GM23338 (cell line): ENCODE data around the gene BCAR3. TPM values are rescaled to one million over a fixed set of nuclear protein-coding genes. Genes with fewer than 3 reads are reported as not detected.
A peak's percentile ranks its signal among the peaks of the same experiment; 100 is the strongest.

ENCODE experiments used
- ATAC-seq: fragments of 200-7000 bp; cut with Tn5 transposase; 3 replicates; pipeline ENCODE4 v1.9.1; 2020
- DNase-seq: peaks from one replicate; pipeline ENCODE4 v3.0.0-alpha.2; 2015; ENCODE audit warnings: low spot score
- H2AFZ ChIP-seq: fragments of 200-600 bp; sonication (generic); 2 replicates; pipeline ENCODE4 v1.8.0; 2016; ENCODE audit warnings: antibody characterized with exemption, mild to moderate bottlenecking, moderate library complexity
- H3F3A ChIP-seq: fragments of 200-600 bp; sonication (generic); replicated peaks from 2 replicates; pipeline ENCODE4 v1.8.0; 2017; ENCODE audit warnings: antibody characterized with exemption, mixed run types, low read depth
- H3K27ac ChIP-seq: fragments of 200-600 bp; sonication (generic); 2 replicates; pipeline ENCODE4 v1.6.1; 2016; ENCODE audit warnings: low read depth
- H3K27me3 ChIP-seq: fragments of 200-600 bp; sonication (generic); 2 replicates; pipeline ENCODE4 v1.8.0; 2016; ENCODE audit warnings: mild to moderate bottlenecking, mixed run types, moderate library complexity; ENCODE audit not compliant: insufficient read depth
- H3K36me3 ChIP-seq: fragments of 200-600 bp; sonication (generic); 2 replicates; pipeline ENCODE4 v1.8.0; 2016; ENCODE audit warnings: mild to moderate bottlenecking; ENCODE audit not compliant: insufficient read depth
- H3K4me1 ChIP-seq: fragments of 200-600 bp; sonication (generic); 2 replicates; pipeline ENCODE4 v1.8.0; 2016; ENCODE audit warnings: mild to moderate bottlenecking, moderate library complexity; ENCODE audit not compliant: insufficient read depth
- H3K4me2 ChIP-seq: fragments of 200-600 bp; sonication (generic); 2 replicates; pipeline ENCODE4 v1.7.1; 2017; ENCODE audit warnings: mixed run types
- H3K4me3 ChIP-seq: fragments of 200-600 bp; sonication (generic); 2 replicates; pipeline ENCODE4 v1.6.1; 2016; ENCODE audit warnings: mixed run types
- H3K79me2 ChIP-seq: fragments of 200-600 bp; sonication (generic); replicated peaks from 2 replicates; pipeline ENCODE4 v1.8.0; 2017; ENCODE audit warnings: mild to moderate bottlenecking; ENCODE audit not compliant: insufficient read depth
- H3K9me2 ChIP-seq: fragments of 200-600 bp; sonication (generic); 2 replicates; pipeline ENCODE4 v1.8.0; 2017; ENCODE audit not compliant: insufficient read depth
- H4K20me1 ChIP-seq: fragments of 200-600 bp; sonication (generic); replicated peaks from 2 replicates; pipeline ENCODE4 v1.8.0; 2017; ENCODE audit warnings: mild to moderate bottlenecking; ENCODE audit not compliant: insufficient read depth
- H3K27ac Mint-ChIP-seq: 2 replicates; pipeline ENCODE4 v1.8.0; 2020; ENCODE audit warnings: inconsistent platforms, mild to moderate bottlenecking, moderate library complexity, mixed read lengths
- H3K27me3 Mint-ChIP-seq: 3 replicates; pipeline ENCODE4 v1.8.0; 2022; ENCODE audit warnings: low read depth, mild to moderate bottlenecking, moderate library complexity, mixed read lengths, inconsistent platforms; ENCODE audit not compliant: insufficient read depth, poor library complexity
- H3K36me3 Mint-ChIP-seq: 3 replicates; pipeline ENCODE4 v1.8.0; 2021; ENCODE audit warnings: low read depth, mild to moderate bottlenecking, inconsistent platforms, moderate library complexity, mixed read lengths
- H3K4me1 Mint-ChIP-seq: 3 replicates; pipeline ENCODE4 v1.8.0; 2020; ENCODE audit warnings: mild to moderate bottlenecking, inconsistent platforms, mixed read lengths
- H3K4me3 Mint-ChIP-seq: 3 replicates; pipeline ENCODE4 v1.8.0; 2021; ENCODE audit warnings: moderate library complexity, mild to moderate bottlenecking, inconsistent platforms, mixed read lengths
- H3K9me3 Mint-ChIP-seq: 3 replicates; pipeline ENCODE4 v1.8.0; 2020; ENCODE audit warnings: moderate library complexity, mild to moderate bottlenecking, inconsistent platforms, mixed read lengths
- EZH2 ChIP-seq: fragments of 200-600 bp; sonication (generic); IDR thresholded peaks from one replicate; pipeline ENCODE4 v1.8.0; 2017; ENCODE audit warnings: antibody characterized with exemption, mild to moderate bottlenecking, low read depth; ENCODE audit not compliant: unreplicated experiment
- EZH2phosphoT487 ChIP-seq: fragments of 200-600 bp; sonication (generic); IDR thresholded peaks from one replicate; pipeline ENCODE4 v1.8.1; 2018; ENCODE audit warnings: antibody characterized with exemption; ENCODE audit not compliant: unreplicated experiment
- POLR2AphosphoS5 ChIP-seq: IDR thresholded peaks from 2 replicates; pipeline ENCODE4 v1.6.1; 2016; ENCODE audit warnings: antibody characterized with exemption, low read depth
- STAT1 ChIP-seq: IDR thresholded peaks from one replicate; pipeline ENCODE4 v1.6.1; 2016; ENCODE audit warnings: antibody characterized with exemption; ENCODE audit not compliant: unreplicated experiment
- polyA plus RNA-seq: library from polyadenylated mRNA; unstranded; fragments of >200 nt; fragmentation: Nextera tagmentation; extraction: Ambion mirVana; gene quantifications from 2 replicates; pipeline ENCODE4 v1.2.1, GENCODE V29; 2016
- total RNA-seq: library from RNA; depleted of rRNA; stranded (reverse); fragments of >200 nt; shearing (Covaris generic); gene quantifications from 2 replicates; pipeline ENCODE4 v1.2.3, GENCODE V29; 2014
- TF ChIP-seq, protein P1 (sequence below): IDR thresholded peaks from one replicate; pipeline ENCODE4 v1.6.1; 2018; ENCODE audit warnings: antibody characterized with exemption; ENCODE audit not compliant: unreplicated experiment
- TF ChIP-seq, protein P2 (sequence below), 2 experiments: fragments of 200-600 bp in 1 of 2; sonication (generic) in 1 of 2; conservative IDR thresholded peaks; 2 replicates each; pipeline versions ENCODE4 v1.5.1 to v1.6.1; 2016 to 2017; ENCODE audit warnings: antibody characterized with exemption in 2 of 2, low read depth in 2 of 2, mild to moderate bottlenecking in 2 of 2, moderate library complexity in 1 of 2
- TF ChIP-seq, protein P3 (sequence below): fragments of 250-450 bp; sonication (Bioruptor Pico); IDR thresholded peaks from 2 replicates; pipeline ENCODE4 v1.5.0; 2020; ENCODE audit warnings: mild to moderate bottlenecking, moderate library complexity

Gene BCAR3
- total and polyA plus RNA-seq, 2 experiments from 2014 or later: 5.5 to 9.7 TPM

DNA sequence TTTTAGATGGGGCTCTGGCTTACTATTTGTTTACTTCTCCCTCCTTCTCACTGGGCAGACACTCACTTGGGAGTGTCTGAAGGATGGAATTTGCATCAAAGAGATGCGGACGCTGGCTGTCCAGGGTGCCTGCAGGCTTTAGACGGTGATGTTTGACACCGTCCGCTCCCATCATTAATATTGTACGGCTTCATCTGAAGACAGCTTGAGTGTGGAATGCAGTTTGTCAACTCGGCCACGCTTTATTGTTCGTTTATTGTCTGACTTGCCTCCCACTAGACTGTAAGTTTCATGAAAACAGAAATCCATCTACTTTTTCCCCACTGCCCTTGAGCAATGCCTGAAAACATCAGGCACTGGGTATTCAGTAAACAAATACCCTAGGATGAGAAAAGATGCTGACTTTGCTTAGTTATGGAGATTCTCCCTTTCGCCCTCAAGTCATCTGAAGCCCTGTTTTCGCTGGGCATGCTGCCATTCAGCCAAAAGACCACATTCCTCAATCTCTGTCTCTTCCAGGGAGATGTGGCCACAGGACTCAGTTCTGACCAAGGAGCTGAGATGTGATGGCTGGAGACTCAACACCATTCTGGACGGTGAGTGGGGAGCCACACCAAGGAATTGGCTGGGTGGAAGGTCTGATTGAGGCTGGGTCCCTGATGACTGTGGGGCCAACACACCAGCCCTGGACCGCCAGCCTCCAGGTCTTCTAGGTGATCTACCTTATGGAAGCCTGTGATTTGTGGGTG, 87.6 kb downstream of the BCAR3 start:
- H3K4me3 Mint-ChIP-seq: no peak overlapping the region
- no peaks in the 10 kb centered on the region for H3K9me3 Mint-ChIP-seq
- peak; percentile 34 for ATAC-seq
- H3K36me3 ChIP-seq: no peaks in the 10 kb centered on the region
- DNase-seq: no peak
- no peak overlapping the region for H2AFZ ChIP-seq
- no peak overlapping the region for H3K4me3 ChIP-seq
- peaks cover 2% of the 10 kb centered on the region for H3K27me3 Mint-ChIP-seq
- 0 out of 2 replicates have a peak, but pooled peaks cover 4% of the 10 kb centered on the region for H3K79me2 ChIP-seq
- H3K9me2 ChIP-seq: no peaks in the 10 kb centered on the region
- H4K20me1 ChIP-seq: no peaks in the 10 kb centered on the region
- TF ChIP-seq, protein P1, sequence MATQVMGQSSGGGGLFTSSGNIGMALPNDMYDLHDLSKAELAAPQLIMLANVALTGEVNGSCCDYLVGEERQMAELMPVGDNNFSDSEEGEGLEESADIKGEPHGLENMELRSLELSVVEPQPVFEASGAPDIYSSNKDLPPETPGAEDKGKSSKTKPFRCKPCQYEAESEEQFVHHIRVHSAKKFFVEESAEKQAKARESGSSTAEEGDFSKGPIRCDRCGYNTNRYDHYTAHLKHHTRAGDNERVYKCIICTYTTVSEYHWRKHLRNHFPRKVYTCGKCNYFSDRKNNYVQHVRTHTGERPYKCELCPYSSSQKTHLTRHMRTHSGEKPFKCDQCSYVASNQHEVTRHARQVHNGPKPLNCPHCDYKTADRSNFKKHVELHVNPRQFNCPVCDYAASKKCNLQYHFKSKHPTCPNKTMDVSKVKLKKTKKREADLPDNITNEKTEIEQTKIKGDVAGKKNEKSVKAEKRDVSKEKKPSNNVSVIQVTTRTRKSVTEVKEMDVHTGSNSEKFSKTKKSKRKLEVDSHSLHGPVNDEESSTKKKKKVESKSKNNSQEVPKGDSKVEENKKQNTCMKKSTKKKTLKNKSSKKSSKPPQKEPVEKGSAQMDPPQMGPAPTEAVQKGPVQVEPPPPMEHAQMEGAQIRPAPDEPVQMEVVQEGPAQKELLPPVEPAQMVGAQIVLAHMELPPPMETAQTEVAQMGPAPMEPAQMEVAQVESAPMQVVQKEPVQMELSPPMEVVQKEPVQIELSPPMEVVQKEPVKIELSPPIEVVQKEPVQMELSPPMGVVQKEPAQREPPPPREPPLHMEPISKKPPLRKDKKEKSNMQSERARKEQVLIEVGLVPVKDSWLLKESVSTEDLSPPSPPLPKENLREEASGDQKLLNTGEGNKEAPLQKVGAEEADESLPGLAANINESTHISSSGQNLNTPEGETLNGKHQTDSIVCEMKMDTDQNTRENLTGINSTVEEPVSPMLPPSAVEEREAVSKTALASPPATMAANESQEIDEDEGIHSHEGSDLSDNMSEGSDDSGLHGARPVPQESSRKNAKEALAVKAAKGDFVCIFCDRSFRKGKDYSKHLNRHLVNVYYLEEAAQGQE: no peak
- TF ChIP-seq, protein P2, sequence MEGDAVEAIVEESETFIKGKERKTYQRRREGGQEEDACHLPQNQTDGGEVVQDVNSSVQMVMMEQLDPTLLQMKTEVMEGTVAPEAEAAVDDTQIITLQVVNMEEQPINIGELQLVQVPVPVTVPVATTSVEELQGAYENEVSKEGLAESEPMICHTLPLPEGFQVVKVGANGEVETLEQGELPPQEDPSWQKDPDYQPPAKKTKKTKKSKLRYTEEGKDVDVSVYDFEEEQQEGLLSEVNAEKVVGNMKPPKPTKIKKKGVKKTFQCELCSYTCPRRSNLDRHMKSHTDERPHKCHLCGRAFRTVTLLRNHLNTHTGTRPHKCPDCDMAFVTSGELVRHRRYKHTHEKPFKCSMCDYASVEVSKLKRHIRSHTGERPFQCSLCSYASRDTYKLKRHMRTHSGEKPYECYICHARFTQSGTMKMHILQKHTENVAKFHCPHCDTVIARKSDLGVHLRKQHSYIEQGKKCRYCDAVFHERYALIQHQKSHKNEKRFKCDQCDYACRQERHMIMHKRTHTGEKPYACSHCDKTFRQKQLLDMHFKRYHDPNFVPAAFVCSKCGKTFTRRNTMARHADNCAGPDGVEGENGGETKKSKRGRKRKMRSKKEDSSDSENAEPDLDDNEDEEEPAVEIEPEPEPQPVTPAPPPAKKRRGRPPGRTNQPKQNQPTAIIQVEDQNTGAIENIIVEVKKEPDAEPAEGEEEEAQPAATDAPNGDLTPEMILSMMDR (conservative IDR thresholded peaks at IDR 0.05; ENCODE audit: low read depth in 2 of 2): no peak
- no peak for TF ChIP-seq STAT1
- TF ChIP-seq EZH2: no peak
- 0 out of 2 replicates have a peak overlapping the region, but pooled peaks have one; percentile 24 for H3K27ac Mint-ChIP-seq
- peaks cover 46% of the 10 kb centered on the region for H3K4me1 Mint-ChIP-seq
- 0 out of 2 replicates have a peak overlapping the region, but pooled peaks have one; percentile 48 for H3K4me2 ChIP-seq
- H3K36me3 Mint-ChIP-seq: peaks cover 7% of the 10 kb centered on the region; the same call in 1 of the 3 replicates
- H3K4me1 ChIP-seq: peaks cover 35% of the 10 kb centered on the region
- H3K27me3 ChIP-seq: no peaks in the 10 kb centered on the region
- H3F3A ChIP-seq: no peaks in the 10 kb centered on the region
- H3K27ac ChIP-seq: peak overlapping the region; percentile 65; the same call in 1 of the 2 replicates

DNA sequence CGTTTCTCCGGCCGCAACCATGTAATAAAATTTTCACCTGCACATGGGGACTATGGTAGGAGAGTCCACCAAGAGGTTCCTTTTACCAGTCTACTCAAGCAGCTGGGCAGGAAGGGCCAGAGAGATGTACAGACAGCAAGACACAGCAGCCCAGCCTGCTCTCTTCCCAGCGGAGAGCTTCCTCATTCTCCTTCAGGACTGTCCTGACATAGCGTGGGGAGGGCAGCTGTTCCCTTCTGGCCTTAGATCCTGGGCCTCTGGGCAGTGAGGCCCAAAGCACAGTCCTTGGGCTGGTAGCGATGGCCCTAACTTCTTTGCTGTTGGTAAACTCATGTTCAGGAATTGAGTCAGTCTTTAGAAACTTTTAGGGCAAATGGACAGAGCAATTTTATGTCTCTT, 89.1 kb downstream of the BCAR3 start:
- H3K27me3 Mint-ChIP-seq: peaks cover 2% of the 10 kb centered on the region
- no peaks in the 10 kb centered on the region for H3F3A ChIP-seq
- H3K79me2 ChIP-seq: 0 out of 2 replicates have a peak, but pooled peaks cover 4% of the 10 kb centered on the region
- no peaks in the 10 kb centered on the region; the same call in 1 of the 2 replicates for H4K20me1 ChIP-seq
- no peak overlapping the region for H3K4me2 ChIP-seq
- no peak overlapping the region for H3K4me3 ChIP-seq
- no peaks in the 10 kb centered on the region for H3K9me2 ChIP-seq
- H3K36me3 Mint-ChIP-seq: peaks cover 17% of the 10 kb centered on the region
- ATAC-seq: no peak
- no peak overlapping the region for H3K4me3 Mint-ChIP-seq
- H3K27ac ChIP-seq: no peak overlapping the region
- H3K27ac Mint-ChIP-seq: no peak overlapping the region
- H3K4me1 Mint-ChIP-seq: peaks cover 40% of the 10 kb centered on the region
- H3K4me1 ChIP-seq: peaks cover 26% of the 10 kb centered on the region
- DNase-seq: no peak
- no peaks in the 10 kb centered on the region for H3K9me3 Mint-ChIP-seq
- no peaks in the 10 kb centered on the region for H3K27me3 ChIP-seq
- H2AFZ ChIP-seq: no peak overlapping the region
- H3K36me3 ChIP-seq: no peaks in the 10 kb centered on the region
- TF ChIP-seq POLR2AphosphoS5 (no peak), EZH2 (no peak), EZH2phosphoT487 (no peak), STAT1 (no peak)
- TF ChIP-seq, protein P3, sequence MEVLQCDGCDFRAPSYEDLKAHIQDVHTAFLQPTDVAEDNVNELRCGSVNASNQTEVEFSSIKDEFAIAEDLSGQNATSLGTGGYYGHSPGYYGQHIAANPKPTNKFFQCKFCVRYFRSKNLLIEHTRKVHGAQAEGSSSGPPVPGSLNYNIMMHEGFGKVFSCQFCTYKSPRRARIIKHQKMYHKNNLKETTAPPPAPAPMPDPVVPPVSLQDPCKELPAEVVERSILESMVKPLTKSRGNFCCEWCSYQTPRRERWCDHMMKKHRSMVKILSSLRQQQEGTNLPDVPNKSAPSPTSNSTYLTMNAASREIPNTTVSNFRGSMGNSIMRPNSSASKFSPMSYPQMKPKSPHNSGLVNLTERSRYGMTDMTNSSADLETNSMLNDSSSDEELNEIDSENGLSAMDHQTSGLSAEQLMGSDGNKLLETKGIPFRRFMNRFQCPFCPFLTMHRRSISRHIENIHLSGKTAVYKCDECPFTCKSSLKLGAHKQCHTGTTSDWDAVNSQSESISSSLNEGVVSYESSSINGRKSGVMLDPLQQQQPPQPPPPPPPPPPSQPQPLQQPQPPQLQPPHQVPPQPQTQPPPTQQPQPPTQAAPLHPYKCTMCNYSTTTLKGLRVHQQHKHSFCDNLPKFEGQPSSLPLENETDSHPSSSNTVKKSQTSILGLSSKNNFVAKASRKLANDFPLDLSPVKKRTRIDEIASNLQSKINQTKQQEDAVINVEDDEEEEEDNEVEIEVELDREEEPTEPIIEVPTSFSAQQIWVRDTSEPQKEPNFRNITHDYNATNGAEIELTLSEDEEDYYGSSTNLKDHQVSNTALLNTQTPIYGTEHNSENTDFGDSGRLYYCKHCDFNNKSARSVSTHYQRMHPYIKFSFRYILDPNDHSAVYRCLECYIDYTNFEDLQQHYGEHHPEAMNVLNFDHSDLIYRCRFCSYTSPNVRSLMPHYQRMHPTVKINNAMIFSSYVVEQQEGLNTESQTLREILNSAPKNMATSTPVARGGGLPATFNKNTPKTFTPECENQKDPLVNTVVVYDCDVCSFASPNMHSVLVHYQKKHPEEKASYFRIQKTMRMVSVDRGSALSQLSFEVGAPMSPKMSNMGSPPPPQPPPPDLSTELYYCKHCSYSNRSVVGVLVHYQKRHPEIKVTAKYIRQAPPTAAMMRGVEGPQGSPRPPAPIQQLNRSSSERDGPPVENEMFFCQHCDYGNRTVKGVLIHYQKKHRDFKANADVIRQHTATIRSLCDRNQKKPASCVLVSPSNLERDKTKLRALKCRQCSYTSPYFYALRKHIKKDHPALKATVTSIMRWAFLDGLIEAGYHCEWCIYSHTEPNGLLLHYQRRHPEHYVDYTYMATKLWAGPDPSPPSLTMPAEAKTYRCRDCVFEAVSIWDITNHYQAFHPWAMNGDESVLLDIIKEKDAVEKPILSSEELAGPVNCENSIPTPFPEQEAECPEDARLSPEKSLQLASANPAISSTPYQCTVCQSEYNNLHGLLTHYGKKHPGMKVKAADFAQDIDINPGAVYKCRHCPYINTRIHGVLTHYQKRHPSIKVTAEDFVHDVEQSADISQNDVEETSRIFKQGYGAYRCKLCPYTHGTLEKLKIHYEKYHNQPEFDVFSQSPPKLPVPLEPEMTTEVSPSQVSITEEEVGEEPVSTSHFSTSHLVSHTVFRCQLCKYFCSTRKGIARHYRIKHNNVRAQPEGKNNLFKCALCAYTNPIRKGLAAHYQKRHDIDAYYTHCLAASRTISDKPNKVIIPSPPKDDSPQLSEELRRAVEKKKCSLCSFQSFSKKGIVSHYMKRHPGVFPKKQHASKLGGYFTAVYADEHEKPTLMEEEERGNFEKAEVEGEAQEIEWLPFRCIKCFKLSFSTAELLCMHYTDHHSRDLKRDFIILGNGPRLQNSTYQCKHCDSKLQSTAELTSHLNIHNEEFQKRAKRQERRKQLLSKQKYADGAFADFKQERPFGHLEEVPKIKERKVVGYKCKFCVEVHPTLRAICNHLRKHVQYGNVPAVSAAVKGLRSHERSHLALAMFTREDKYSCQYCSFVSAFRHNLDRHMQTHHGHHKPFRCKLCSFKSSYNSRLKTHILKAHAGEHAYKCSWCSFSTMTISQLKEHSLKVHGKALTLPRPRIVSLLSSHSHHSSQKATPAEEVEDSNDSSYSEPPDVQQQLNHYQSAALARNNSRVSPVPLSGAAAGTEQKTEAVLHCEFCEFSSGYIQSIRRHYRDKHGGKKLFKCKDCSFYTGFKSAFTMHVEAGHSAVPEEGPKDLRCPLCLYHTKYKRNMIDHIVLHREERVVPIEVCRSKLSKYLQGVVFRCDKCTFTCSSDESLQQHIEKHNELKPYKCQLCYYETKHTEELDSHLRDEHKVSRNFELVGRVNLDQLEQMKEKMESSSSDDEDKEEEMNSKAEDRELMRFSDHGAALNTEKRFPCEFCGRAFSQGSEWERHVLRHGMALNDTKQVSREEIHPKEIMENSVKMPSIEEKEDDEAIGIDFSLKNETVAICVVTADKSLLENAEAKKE (CRISPR knock-in tag): no peak
